NCI-H1694 (cell line): Measurements from ENCODE around the gene SREBF2.
A peak's percentile ranks its signal among the peaks of the same experiment; 100 is the strongest.
"Not testable (repeated sequence)": the region's sequence is repeated elsewhere in the genome, so short reads cannot be mapped to it uniquely, and the experiment has no call there.

Experiments used
- DNase-seq: peaks from one replicate; lab custom pipeline; 2025; lab: John Stamatoyannopoulos, UW

Gene SREBF2

GRCh38 chr22:41821471-41822316 lies 11.2 kb upstream of the SREBF2 start:
- no peak for DNase-seq

GRCh38 chr22:41822317-41823057 lies 10.4 kb upstream of the SREBF2 start:
- DNase-seq = peak; percentile 57

- no peak for DNase-seq
These were observed 9.1 kb upstream of the SREBF2 start for GRCh38 chr22:41823797-41824196.

- no peak for DNase-seq
These were observed 7.5 kb upstream of the SREBF2 start for GRCh38 chr22:41825376-41825775.

- no peak for DNase-seq
These were observed 6.9 kb upstream of the SREBF2 start for GRCh38 chr22:41826021-41826420.

GRCh38 chr22:41826430-41827383 lies 6.2 kb upstream of the SREBF2 start:
- DNase-seq = no peak

GRCh38 chr22:41827671-41828070 lies 5.2 kb upstream of the SREBF2 start:
- DNase-seq = no peak

- DNase-seq = no peak
These were observed 4.4 kb upstream of the SREBF2 start for GRCh38 chr22:41828516-41828915.

GRCh38 chr22:41830174-41830573 lies 2.7 kb upstream of the SREBF2 start:
- no peak for DNase-seq

- no peak for DNase-seq
These were observed 1.5 kb upstream of the SREBF2 start for GRCh38 chr22:41831383-41831782.

- DNase-seq = no peak
These were observed 915 bp upstream of the SREBF2 start for GRCh38 chr22:41831828-41832552.

- no peak for DNase-seq
These were observed 582 bp downstream of the SREBF2 start for GRCh38 chr22:41833369-41834004.

GRCh38 chr22:41834005-41834944 lies 1.4 kb downstream of the SREBF2 start:
- DNase-seq = no peak

GRCh38 chr22:41835462-41835861 lies 2.6 kb downstream of the SREBF2 start:
- not testable (repeated sequence) for DNase-seq

- no peak for DNase-seq
These were observed 3.6 kb downstream of the SREBF2 start for GRCh38 chr22:41836551-41836950.

- DNase-seq = no peak
These were observed 6.1 kb downstream of the SREBF2 start for GRCh38 chr22:41838842-41839618.

GRCh38 chr22:41840216-41840615 lies 7.3 kb downstream of the SREBF2 start:
- DNase-seq = no peak

GRCh38 chr22:41841085-41841712 lies 8.3 kb downstream of the SREBF2 start:
- DNase-seq = no peak
